GM12892 (cell line): ENCODE data around the gene RHBDL3.
"Not testable (repeated sequence)": the region's sequence is repeated elsewhere in the genome, so short reads cannot be mapped to it uniquely, and the experiment has no call there.

Experiments used
- DNase-seq: peaks from one replicate; pipeline ENCODE4 v3.0.0; 2011; ENCODE audit not compliant: insufficient read length
- FAIRE-seq: peaks from 2 replicates; lab custom pipeline; 2011; peaks lifted over from hg19 to GRCh38; lab: Jason Lieb, UNC
- POLR2A ChIP-seq: IDR thresholded peaks from 2 replicates; pipeline ENCODE4 v1.6.1; 2011; ENCODE audit warnings: low read depth, low read length, control low read depth
- POLR2AphosphoS5 ChIP-seq: IDR thresholded peaks from 2 replicates; pipeline ENCODE4 v1.6.1; 2011; ENCODE audit warnings: low read depth, low read length, control low read depth
- TAF1 ChIP-seq: IDR thresholded peaks from 2 replicates; pipeline ENCODE4 v1.6.1; 2011; ENCODE audit warnings: low read depth, mild to moderate bottlenecking, control low read depth, low read length, borderline replicate concordance

The RHBDL3 gene

GRCh38 chr17:32302860-32303649, 37.4 kb downstream of the RHBDL3 start:
- DNase-seq (no peak), FAIRE-seq (no peak)
- TF ChIP-seq POLR2AphosphoS5 (no peak), POLR2A (no peak), TAF1 (no peak)

GRCh38 chr17:32303781-32304288, 38.2 kb downstream of the RHBDL3 start:
- DNase-seq (no peak), FAIRE-seq (no peak)
- TF ChIP-seq POLR2AphosphoS5 (no peak), POLR2A (no peak), TAF1 (no peak)

- no peak for TF ChIP-seq TAF1
- DNase-seq (no peak), FAIRE-seq (no peak)
Measured at GRCh38 chr17:32305049-32305448, 39.4 kb downstream of the RHBDL3 start.

- DNase-seq (no peak), FAIRE-seq (no peak)
- TF ChIP-seq POLR2A, result no peak
Measured at GRCh38 chr17:32307658-32308057, 42.0 kb downstream of the RHBDL3 start.

GRCh38 chr17:32311028-32311536, 45.5 kb downstream of the RHBDL3 start:
- TF ChIP-seq POLR2A, result no peak
- no peak for TF ChIP-seq TAF1
- TF ChIP-seq POLR2AphosphoS5, result no peak
- no peak for DNase-seq
- no peak for FAIRE-seq

GRCh38 chr17:32314636-32315035, 49.0 kb downstream of the RHBDL3 start:
- FAIRE-seq (no peak), DNase-seq (no peak)
- no peak for TF ChIP-seq TAF1
- TF ChIP-seq POLR2A, result no peak
- no peak for TF ChIP-seq POLR2AphosphoS5

GRCh38 chr17:32315171-32315570, 49.5 kb downstream of the RHBDL3 start:
- FAIRE-seq, result no peak

GRCh38 chr17:32316653-32317052, 51.0 kb downstream of the RHBDL3 start:
- DNase-seq, FAIRE-seq: not testable (repeated sequence)

More at GRCh38 chr17:32315171-32315570, 49.5 kb downstream of the RHBDL3 start:
- TF ChIP-seq POLR2AphosphoS5 (no peak), POLR2A (no peak), TAF1 (no peak)
- DNase-seq, result no peak

GRCh38 chr17:32317353-32317752, 51.7 kb downstream of the RHBDL3 start:
- no peak for DNase-seq
- TF ChIP-seq POLR2AphosphoS5 (no peak), TAF1 (no peak), POLR2A (no peak)
- no peak for FAIRE-seq

GRCh38 chr17:32318071-32318470, 52.4 kb downstream of the RHBDL3 start:
- FAIRE-seq, result no peak
- no peak for DNase-seq
- TF ChIP-seq TAF1 (no peak), POLR2AphosphoS5 (no peak), POLR2A (no peak)

GRCh38 chr17:32319548-32319905, 53.9 kb downstream of the RHBDL3 start:
- TF ChIP-seq POLR2AphosphoS5 (no peak), POLR2A (no peak), TAF1 (no peak)
- DNase-seq (peak; percentile 76), FAIRE-seq (peak; percentile 95)

- not testable (repeated sequence) for FAIRE-seq, DNase-seq
Measured at GRCh38 chr17:32320080-32320479, 54.4 kb downstream of the RHBDL3 start.

- DNase-seq, result no peak
- no peak for FAIRE-seq
- TF ChIP-seq POLR2AphosphoS5, result no peak
- no peak for TF ChIP-seq TAF1
- no peak for TF ChIP-seq POLR2A
Measured at GRCh38 chr17:32320847-32321246, 55.2 kb downstream of the RHBDL3 start.
